ENCODE data around the gene A1CF. TPM values are rescaled to one million over a fixed set of nuclear protein-coding genes. Genes with fewer than 3 reads are reported as not detected.

A1CF gene
- total and polyA plus RNA-seq, 11 donors = 0.03 to 0.08 TPM; not detected in 9

DNA sequence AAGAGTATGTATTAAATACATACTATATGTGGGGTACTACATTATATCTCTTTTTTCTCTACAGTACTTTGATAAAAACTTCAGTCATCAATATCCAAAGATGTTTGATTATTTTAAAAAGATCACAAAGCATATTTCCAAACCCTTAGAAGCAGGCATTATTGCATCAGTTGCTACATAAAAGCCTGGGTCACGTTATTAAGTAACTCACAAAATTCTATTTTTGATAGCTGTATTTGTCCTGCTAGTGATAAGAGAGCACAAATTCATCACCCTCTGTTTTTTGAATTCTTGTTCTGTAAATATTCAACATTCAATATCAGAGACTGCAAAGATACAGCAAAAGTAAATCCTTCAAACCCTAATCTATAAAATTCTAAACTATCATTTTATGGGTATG, 30.0 kb downstream of the A1CF start:
- no peak overlapping the region for H3K27ac ChIP-seq
- no peaks in the 10 kb centered on the region for H3K9me3 ChIP-seq
- WGBS, 4 donors = 50 to 68% (median 57%) methylated on average over 1 of the region's 1 CpG

GRCh38 chr10:50855015-50855414, 30.4 kb downstream of the A1CF start:
- Histone ChIP-seq H3K27ac (no peak overlapping the region), H3K4me3 (no peak overlapping the region), H3K4me1 (no peaks in the 10 kb centered on the region), H3K36me3 (no peaks in the 10 kb centered on the region), H3K9me3 (no peaks in the 10 kb centered on the region), H3K27me3 (no peaks in the 10 kb centered on the region)
- TF ChIP-seq, protein P1, sequence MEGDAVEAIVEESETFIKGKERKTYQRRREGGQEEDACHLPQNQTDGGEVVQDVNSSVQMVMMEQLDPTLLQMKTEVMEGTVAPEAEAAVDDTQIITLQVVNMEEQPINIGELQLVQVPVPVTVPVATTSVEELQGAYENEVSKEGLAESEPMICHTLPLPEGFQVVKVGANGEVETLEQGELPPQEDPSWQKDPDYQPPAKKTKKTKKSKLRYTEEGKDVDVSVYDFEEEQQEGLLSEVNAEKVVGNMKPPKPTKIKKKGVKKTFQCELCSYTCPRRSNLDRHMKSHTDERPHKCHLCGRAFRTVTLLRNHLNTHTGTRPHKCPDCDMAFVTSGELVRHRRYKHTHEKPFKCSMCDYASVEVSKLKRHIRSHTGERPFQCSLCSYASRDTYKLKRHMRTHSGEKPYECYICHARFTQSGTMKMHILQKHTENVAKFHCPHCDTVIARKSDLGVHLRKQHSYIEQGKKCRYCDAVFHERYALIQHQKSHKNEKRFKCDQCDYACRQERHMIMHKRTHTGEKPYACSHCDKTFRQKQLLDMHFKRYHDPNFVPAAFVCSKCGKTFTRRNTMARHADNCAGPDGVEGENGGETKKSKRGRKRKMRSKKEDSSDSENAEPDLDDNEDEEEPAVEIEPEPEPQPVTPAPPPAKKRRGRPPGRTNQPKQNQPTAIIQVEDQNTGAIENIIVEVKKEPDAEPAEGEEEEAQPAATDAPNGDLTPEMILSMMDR (IDR thresholded peaks at IDR 0.05) = no peak
- TF ChIP-seq POLR2A (IDR thresholded peaks at IDR 0.05) = no peak
- DNase-seq (no peak), ATAC-seq (no peak)
- intact Hi-C loops (cut with DNase I) = no loop called here
- whole genome bisulfite sequencing, 4 donors = 77 to 83% (median 80%) methylated on average over 2 of the region's 2 CpGs

More for the DNA sequence above, 30.0 kb downstream of the A1CF start:
- DNase-seq (no peak), ATAC-seq (no peak)
- TF ChIP-seq, protein P1 (IDR thresholded peaks at IDR 0.05) = no peak
- TF ChIP-seq POLR2A (IDR thresholded peaks at IDR 0.05) = no peak
- H3K27me3 ChIP-seq = no peaks in the 10 kb centered on the region
- H3K4me3 ChIP-seq = no peak overlapping the region
- intact Hi-C loops (cut with DNase I) = no loop called here
- no peaks in the 10 kb centered on the region for H3K36me3 ChIP-seq
- H3K4me1 ChIP-seq = no peaks in the 10 kb centered on the region

DNA sequence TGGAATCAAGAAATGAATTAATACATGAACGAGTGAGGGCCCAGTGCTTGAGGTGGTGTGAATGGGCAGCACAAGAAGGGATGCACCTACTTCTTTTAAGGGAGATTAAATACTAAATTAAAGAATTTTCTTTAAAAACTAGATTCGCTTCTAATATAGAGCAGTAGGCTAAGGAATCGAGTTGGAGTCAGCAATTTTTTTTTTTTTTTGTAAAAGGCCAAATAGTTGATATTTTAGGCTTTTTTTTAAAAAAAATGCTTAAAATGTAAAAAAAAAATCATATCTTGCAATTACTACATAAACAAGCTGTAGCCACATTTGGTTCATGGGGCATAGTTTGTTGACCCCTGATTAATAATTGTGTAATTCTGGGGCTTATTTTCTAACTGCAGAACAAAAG, 31.9 kb downstream of the A1CF start:
- Histone ChIP-seq H3K4me1 (no peaks in the 10 kb centered on the region), H3K27ac (no peak overlapping the region), H3K36me3 (no peaks in the 10 kb centered on the region), H3K9me3 (no peaks in the 10 kb centered on the region), H3K27me3 (no peaks in the 10 kb centered on the region), H3K4me3 (no peak overlapping the region)
- ATAC-seq (no peak), DNase-seq (no peak)
- TF ChIP-seq POLR2A (IDR thresholded peaks at IDR 0.05) = no peak
- TF ChIP-seq, protein P1 (IDR thresholded peaks at IDR 0.05) = no peak
- WGBS, 4 donors = 79 to 86% (median 81%) methylated on average over 3 of the region's 3 CpGs
- intact Hi-C loops (cut with DNase I) = no loop called here

- TF ChIP-seq POLR2A (IDR thresholded peaks at IDR 0.05) = no peak
- TF ChIP-seq, protein P1 (IDR thresholded peaks at IDR 0.05) = no peak
- Histone ChIP-seq H3K4me1 (no peaks in the 10 kb centered on the region), H3K9me3 (no peaks in the 10 kb centered on the region), H3K36me3 (no peaks in the 10 kb centered on the region), H3K27ac (no peak overlapping the region), H3K27me3 (no peaks in the 10 kb centered on the region), H3K4me3 (no peak overlapping the region)
- DNase-seq (no peak), ATAC-seq (no peak)
- 70 to 75% (median 72%) methylated on average over 6 of the region's 6 CpGs for WGBS, 4 donors
- intact Hi-C loops (cut with DNase I) = no loop called here
Observed at GRCh38 chr10:50851884-50852671, 33.3 kb downstream of the A1CF start.
